HUDEP-2 (cell line): ENCODE data around the gene M1AP.
A peak's percentile ranks its signal among the peaks of the same experiment; 100 is the strongest.
"Not testable (repeated sequence)": the region's sequence is repeated elsewhere in the genome, so short reads cannot be mapped to it uniquely, and the experiment has no call there.

Experiments
- DNase-seq, 76 experiments: peaks; one replicate each; lab custom pipeline; 2025; ENCODE audit not compliant: unreplicated experiment in 76 of 76; lab: John Stamatoyannopoulos, UW

Gene M1AP

DNA sequence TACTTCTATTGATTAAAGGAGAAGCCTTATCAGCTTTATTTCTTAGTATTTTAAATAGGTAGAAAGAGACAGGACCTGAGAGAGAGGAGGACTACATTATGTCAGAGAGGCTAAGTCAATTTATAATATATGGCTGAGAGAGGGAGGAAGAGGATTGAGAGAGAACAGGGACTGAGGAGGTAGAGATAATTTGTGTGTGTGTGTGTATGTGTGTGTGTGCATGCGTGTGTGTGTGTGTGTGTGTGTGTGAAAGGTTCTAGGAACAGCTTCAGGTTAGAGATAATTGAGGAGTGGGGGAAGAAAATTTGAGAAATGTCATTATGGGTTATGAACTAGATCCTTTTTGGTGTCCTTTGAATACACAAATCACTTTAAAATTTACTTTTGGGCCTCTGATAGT is 78.4 kb downstream of the M1AP start:
- DNase-seq, result no peak

DNA sequence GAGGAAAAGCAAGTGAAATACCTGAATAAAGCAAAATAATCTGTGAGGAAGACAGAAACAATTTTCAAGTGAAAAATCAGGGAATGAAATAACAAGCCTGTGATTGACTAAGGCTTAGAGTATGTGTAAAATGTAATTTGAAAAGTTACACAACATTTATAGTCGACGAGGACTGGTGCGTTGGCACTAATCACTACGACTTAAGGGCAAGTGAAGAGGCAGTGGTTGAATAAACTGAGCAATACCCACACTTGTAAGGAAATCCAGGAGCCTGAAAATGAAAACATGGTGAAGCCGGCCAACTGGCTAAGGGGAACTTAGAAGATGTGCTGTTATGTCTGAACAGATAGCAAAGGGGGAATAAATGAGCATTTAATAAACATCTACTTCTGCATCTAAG is 80.2 kb downstream of the M1AP start:
- DNase-seq, result no peak

GRCh38 chr2:74566754-74567085 is 81.4 kb downstream of the M1AP start:
- no peak for DNase-seq

DNA sequence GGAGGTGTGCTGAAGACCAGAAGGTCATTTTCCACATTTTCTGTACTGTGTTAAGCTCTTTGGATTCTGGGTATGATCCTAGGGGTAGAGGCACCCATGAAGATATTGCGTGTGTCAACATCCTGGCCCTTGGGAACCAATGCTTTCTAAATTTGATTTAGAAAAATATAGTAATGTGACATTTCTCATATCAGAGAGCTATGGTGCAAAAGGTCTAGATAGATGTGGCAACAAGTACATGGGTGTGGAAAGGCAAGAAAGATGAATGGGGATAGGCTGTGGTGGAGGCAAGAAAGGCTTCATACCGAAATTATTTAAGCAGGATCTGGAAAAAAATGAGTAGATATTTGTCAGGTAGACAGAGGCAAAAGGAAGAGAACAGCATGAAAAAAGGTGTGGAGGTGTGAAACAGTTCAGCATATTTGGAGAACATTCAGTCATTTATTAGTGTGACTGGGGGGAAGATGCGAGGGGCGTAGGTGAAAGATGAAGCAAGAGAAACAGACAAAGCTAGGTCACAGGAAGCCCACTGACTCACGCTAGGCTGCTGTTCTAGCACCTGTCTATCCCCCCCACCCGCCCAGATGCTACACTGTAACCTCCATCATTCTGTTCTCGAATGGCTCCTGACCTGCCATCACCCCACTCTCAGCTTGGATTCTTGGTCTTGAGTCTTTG is 81.9 kb downstream of the M1AP start:
- DNase-seq, result no peak

GRCh38 chr2:74564222-74564621 is 83.9 kb downstream of the M1AP start:
- DNase-seq, result no peak

- no peak for DNase-seq
Observed at GRCh38 chr2:74562126-74562775, 85.9 kb downstream of the M1AP start.

DNA sequence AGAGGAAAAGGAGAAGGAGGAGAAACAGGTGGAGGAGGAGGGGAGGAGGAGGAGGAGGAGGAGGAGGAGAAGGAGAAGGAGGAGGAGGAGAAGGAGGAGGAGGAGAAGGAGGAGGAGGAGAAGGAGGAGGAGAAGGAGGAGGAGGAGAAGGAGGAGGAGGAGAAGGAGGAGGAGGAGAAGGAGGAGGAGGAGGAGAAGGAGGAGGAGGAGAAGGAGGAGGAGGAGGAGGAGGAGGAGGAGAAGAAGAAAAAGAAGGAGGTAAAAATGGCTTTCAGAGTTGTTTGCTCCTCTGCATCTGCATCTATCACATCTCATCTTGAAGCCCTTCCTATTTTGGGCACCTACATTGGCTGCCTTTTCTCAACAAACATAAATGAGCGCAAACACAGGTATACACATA is 87.1 kb downstream of the M1AP start:
- not testable (repeated sequence) for DNase-seq

- DNase-seq, result no peak
Observed at GRCh38 chr2:74560591-74560990, 87.5 kb downstream of the M1AP start.

DNA sequence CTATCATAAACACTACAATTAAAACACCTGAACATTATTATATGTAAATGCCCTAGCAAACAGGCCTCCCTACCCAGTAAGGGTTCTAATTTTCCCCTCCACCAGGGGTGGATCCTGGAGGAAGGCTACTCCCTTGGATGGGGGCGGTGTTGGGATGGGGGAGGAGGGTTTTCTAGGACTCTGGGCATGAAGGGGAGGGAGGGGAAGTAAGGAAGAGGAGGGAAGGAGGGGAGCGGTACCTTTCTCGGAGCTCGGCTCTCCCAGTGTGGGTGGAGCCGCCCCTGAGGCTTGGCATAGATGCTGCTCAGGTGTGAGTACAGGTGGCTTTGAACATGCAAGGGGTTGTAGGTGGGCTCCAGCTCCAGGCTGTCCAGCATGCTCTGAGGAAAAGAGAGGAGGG is 88.2 kb downstream of the M1AP start:
- no peak for DNase-seq

- no peak for DNase-seq
Observed at GRCh38 chr2:74558284-74559230, 89.6 kb downstream of the M1AP start.

DNA sequence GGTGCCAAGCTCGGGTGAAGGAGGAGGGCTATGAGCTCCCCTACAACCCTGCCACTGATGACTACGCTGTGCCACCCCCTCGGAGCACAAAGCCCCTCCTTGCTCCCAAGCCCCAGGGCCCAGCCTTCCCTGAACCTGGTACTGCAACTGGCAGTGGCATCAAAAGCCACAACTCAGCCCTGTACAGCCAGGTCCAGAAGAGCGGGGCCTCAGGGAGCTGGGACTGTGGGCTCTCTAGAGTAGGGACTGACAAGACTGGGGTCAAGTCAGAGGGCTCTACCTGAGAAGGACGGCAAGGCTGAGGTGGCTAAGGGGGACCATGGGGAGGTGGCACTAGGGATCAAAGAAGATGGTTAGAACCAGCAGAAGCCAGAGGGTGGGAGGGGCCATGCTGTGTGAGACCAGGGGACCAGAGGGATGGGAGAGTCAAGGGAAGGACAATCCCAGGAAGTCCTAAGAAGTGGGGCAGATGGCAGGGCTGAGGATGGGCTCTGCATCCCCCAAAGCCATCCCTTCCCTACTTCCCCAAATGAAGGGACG is 91.2 kb downstream of the M1AP start:
- no peak for DNase-seq

DNA sequence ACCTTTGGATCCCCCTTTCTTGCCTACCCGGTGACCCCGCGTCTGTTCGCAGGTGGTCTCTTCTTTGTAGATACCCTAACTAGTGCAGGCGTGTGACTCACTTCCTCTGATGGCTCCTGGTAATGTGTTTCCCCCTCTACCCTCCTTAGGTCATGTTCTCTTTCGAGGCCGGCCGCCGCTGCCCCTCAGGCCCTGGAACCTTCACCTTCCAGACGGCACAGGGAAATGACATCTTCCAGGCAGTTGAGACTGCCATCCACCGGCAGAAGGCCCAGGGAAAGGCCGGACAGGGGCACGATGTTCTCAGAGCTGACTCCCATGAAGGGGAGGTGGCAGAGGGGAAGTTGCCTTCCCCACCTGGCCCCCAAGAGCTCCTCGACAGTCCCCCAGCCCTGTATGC is 92.0 kb downstream of the M1AP start:
- DNase-seq, result no peak

DNA sequence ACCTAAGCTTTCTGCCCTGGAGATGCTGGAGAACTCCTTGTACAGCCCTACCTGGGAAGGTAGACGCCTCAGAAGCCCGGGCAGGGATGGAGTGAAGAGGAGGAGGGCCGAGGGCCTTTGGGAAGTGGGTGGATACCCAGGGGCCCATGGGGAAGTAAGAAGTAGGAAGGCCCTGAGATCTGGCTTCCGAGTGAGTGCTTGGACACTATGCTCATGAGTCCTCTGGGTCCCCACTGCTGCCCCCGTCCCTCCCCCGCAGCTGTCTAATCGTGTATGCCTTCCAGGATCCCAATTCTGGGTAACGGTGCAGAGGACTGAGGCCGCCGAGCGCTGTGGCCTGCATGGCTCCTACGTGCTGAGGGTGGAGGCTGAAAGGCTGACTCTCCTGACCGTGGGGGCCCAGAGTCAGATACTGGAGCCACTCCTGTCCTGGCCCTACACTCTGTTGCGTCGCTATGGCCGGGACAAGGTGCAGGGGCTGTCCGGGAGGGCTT is 92.5 kb downstream of the M1AP start:
- DNase-seq, result no peak

DNA sequence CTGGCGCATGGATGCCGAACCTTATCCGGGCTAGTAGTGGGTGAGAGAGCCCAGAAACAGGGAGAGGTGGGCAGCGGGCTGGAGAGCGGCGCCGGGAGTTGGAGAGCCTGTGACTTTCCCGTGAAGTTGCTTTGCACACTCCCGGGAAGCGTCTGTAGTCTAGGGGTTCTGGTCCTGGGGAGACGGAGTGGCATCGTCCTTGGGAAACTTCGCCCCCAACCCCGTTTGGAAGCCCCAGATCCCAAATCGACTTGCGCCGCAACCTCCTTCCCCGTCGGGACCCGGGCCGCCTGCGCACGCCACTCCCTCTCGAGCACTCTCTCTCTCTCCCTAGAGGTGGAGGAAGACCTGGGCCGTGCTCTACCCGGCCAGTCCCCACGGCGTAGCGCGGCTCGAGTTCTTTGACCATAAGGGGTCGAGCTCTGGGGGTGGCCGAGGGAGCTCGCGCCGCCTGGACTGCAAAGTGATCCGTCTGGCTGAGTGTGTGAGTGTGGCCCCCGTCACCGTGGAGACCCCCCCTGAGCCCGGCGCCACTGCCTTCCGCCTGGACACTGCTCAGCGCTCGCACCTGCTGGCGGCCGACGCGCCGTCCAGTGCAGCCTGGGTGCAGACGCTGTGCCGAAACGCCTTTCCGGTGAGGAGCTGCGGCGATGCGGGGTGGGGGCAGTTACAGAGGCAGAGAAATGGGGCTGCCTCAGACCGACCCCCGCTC is 93.2 kb downstream of the M1AP start:
- peak in 22 of 76 experiments; percentile 6 to 65 (median 31) for DNase-seq

DNA sequence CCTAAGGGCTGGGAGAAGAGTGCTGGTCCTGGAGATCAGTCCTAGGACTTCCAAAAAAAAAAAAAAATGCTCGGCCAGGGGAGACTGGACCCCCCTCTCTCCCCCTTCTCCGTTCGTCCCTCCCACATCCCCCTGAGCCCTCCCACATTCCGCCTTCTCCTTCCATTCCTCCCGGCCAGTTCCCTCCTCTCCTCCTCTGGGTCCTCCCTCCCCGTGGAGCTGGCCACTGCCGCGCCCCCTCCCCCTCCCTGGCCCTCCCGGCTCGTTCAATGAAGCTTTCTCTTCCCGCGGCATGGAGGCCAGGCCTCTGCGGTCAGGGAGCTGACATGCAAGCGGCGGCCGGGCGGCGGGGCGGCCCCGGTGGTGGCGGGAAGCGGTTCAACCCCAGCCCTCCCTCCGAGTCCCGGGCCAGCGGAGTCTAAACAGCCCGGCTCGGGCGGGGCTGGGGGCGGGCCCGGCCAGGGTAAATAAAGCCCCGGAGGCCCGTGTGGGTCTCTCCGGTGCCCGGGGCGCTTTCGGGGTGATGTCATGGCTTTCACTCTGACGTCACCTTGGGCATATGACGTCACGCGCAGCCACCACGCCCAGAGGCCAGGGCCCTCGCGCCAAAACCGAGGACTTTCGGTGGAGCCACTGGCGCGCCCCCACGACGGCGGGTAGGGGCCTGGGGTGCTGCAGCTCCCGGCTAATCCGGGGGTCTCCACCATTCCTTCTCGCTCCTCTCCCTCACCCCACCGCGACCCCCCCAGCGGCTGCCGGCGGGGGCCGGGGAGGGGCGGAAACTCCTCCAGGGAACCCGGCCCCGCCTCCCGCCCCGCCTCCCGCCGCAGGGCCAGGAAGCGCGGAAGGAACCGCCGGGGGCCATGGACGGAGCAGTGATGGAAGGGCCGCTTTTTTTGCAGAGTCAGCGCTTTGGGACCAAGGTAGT is 94.0 kb downstream of the M1AP start, which contains the start of the genes DOK1 and LOXL3:
DOK1 (plus strand) TSS at position 829 of the 928 bp plus-strand sequence; CDS start at position 864, 35 bp downstream.
LOXL3 (minus strand) TSS at position 51 of the 928 bp plus-strand sequence. CDS start 1,308 bp downstream, outside the sequence.
- DNase-seq, result peak in 62 of 76 experiments; percentile 8 to 82 (median 61)

GRCh38 chr2:74552914-74553811 is 95.0 kb downstream of the M1AP start:
- DNase-seq, result no peak

- no peak for DNase-seq
Observed at GRCh38 chr2:74551942-74552913, 95.9 kb downstream of the M1AP start.
